HEK293 (cell line): ENCODE data around the gene LRP1-AS.
A peak's percentile ranks its signal among the peaks of the same experiment; 100 is the strongest.

ENCODE experiments used
- CTCF ChIA-PET: fragments of 350-600 bp; formaldehyde crosslinking; extraction: SDS; loops from one replicate; lab custom pipeline; 2021; ENCODE audit warnings: antibody characterized with exemption; lab: Yijun Ruan, JAX
- POLR2A ChIA-PET: fragments of 300-600 bp; formaldehyde crosslinking; extraction: SDS; loops from one replicate; lab custom pipeline; 2020; ENCODE audit warnings: antibody characterized with exemption, inconsistent platforms; lab: Yijun Ruan, JAX
- H3K27ac ChIP-seq: fragments of 200-500 bp; sonication (Bioruptor generic); 2 replicates; pipeline ENCODE4 v1.5.1; 2014; ENCODE audit warnings: low read depth, low read length, control low read depth, inconsistent platforms; ENCODE audit errors: extremely low read depth
- H3K36me3 ChIP-seq, 2 experiments: fragments of 200-500 bp in 1 of 2; sonication (Bioruptor generic) in 1 of 2; 1 replicate in 1 of 2; 2 replicates in 1 of 2; pipeline ENCODE4 v1.5.1; 2014 to 2017; ENCODE audit warnings: inconsistent platforms in 2 of 2, low read length in 2 of 2; ENCODE audit not compliant: control insufficient read depth in 2 of 2, insufficient read depth in 1 of 2
- H3K4me1 ChIP-seq: fragments of 200-500 bp; sonication (Bioruptor generic); 2 replicates; pipeline ENCODE4 v1.5.1; 2014; ENCODE audit warnings: mild to moderate bottlenecking, low read length, inconsistent platforms; ENCODE audit not compliant: control insufficient read depth, insufficient read depth
- H3K4me3 ChIP-seq: 2 replicates; pipeline ENCODE4 v1.5.1; 2011; ENCODE audit warnings: low read depth, mild to moderate bottlenecking, control low read depth, low read length, moderate library complexity
- H3K9me3 ChIP-seq: fragments of 200-500 bp; sonication (Bioruptor generic); 2 replicates; pipeline ENCODE4 v1.5.1; 2014; ENCODE audit warnings: low read depth, low read length, inconsistent platforms; ENCODE audit not compliant: control insufficient read depth, insufficient read depth
- BCL6B ChIP-seq: fragments of 450-650 bp; formaldehyde crosslinking; IDR thresholded peaks from 2 replicates; pipeline ENCODE4 v1.5.1; 2017; ENCODE audit warnings: missing biosample characterization, missing genetic modification characterization
- KLF8 ChIP-seq: fragments of 450-650 bp; formaldehyde crosslinking; IDR thresholded peaks from 2 replicates; pipeline ENCODE4 v1.5.1; 2016; ENCODE audit warnings: missing biosample characterization, missing genetic modification characterization
- TRIM28 ChIP-seq: IDR thresholded peaks from 2 replicates; pipeline ENCODE4 v1.6.1; 2011; ENCODE audit warnings: low read length, control low read depth, borderline replicate concordance
- ZBTB17 ChIP-seq: fragments of 450-650 bp; formaldehyde crosslinking; IDR thresholded peaks from 2 replicates; pipeline ENCODE4 v1.5.1; 2016; ENCODE audit warnings: missing biosample characterization, missing genetic modification characterization
- ZFP37 ChIP-seq: fragments of 450-650 bp; formaldehyde crosslinking; IDR thresholded peaks from 2 replicates; pipeline ENCODE4 v1.5.1; 2016; ENCODE audit warnings: missing biosample characterization, missing genetic modification characterization
- ZNF2 ChIP-seq: fragments of 450-650 bp; formaldehyde crosslinking; IDR thresholded peaks from 2 replicates; pipeline ENCODE4 v1.5.1; 2016; ENCODE audit warnings: missing biosample characterization, missing genetic modification characterization
- ZNF214 ChIP-seq: fragments of 450-650 bp; formaldehyde crosslinking; IDR thresholded peaks from 2 replicates; pipeline ENCODE4 v1.5.1; 2017; ENCODE audit warnings: missing biosample characterization, mild to moderate bottlenecking, missing genetic modification characterization, borderline replicate concordance
- ZNF223 ChIP-seq: fragments of 450-650 bp; formaldehyde crosslinking; IDR thresholded peaks from 2 replicates; pipeline ENCODE4 v1.5.1; 2016; ENCODE audit warnings: missing biosample characterization, missing genetic modification characterization
- ZNF449 ChIP-seq: fragments of 450-650 bp; formaldehyde crosslinking; IDR thresholded peaks from 2 replicates; pipeline ENCODE4 v1.5.1; 2017; ENCODE audit warnings: missing biosample characterization, mild to moderate bottlenecking, missing genetic modification characterization, moderate library complexity
- ZNF501 ChIP-seq: fragments of 450-650 bp; formaldehyde crosslinking; IDR thresholded peaks from 2 replicates; pipeline ENCODE4 v1.5.1; 2016; ENCODE audit warnings: missing biosample characterization, missing genetic modification characterization
- ZNF558 ChIP-seq: fragments of 450-650 bp; formaldehyde crosslinking; IDR thresholded peaks from 2 replicates; pipeline ENCODE4 v1.5.1; 2016; ENCODE audit warnings: missing biosample characterization, missing genetic modification characterization
- ZNF639 ChIP-seq: fragments of 450-650 bp; formaldehyde crosslinking; IDR thresholded peaks from 2 replicates; pipeline ENCODE4 v1.5.1; 2016; ENCODE audit warnings: missing biosample characterization, missing genetic modification characterization
- ZNF692 ChIP-seq: fragments of 450-650 bp; formaldehyde crosslinking; IDR thresholded peaks from 2 replicates; pipeline ENCODE4 v1.5.1; 2016; ENCODE audit warnings: missing biosample characterization, missing genetic modification characterization
- ZSCAN30 ChIP-seq: fragments of 450-650 bp; IDR thresholded peaks from 2 replicates; pipeline ENCODE4 v1.5.1; 2018; ENCODE audit warnings: missing biosample characterization, mild to moderate bottlenecking, missing genetic modification characterization, moderate library complexity
- TF ChIP-seq, protein P1 (sequence below): fragments of 450-650 bp; formaldehyde crosslinking; IDR thresholded peaks from 2 replicates; pipeline ENCODE4 v1.5.1; 2016; ENCODE audit warnings: missing biosample characterization, missing genetic modification characterization
- TF ChIP-seq, protein P2 (sequence below): fragments of 450-650 bp; formaldehyde crosslinking; IDR thresholded peaks from 2 replicates; pipeline ENCODE4 v1.5.1; 2016; ENCODE audit warnings: missing biosample characterization, missing genetic modification characterization, borderline replicate concordance

Gene LRP1-AS

GRCh38 chr12:57176139-57176477 lies 28.7 kb upstream of the LRP1-AS start:
- Histone ChIP-seq H3K36me3 (peaks cover 0 to 79% of the 10 kb centered on the region in 2 experiments; a peak in 1 of 3 replicates), H3K9me3 (no peaks in the 10 kb centered on the region), H3K4me3 (no peak overlapping the region), H3K4me1 (no peaks in the 10 kb centered on the region), H3K27ac (no peak overlapping the region)
- ChIA-PET CTCF (interaction anchor here (0.5 to 10.6 kb wide), 48 partner anchors 9 to 583 kb away, joined by 3 to 259 read pairs (median 4); partner anchors contain the start of genes LRP1 and STAT6), POLR2A (interaction anchor here (0.9 to 1.8 kb wide), 4 partner anchors 15 to 52 kb away, joined by 3 to 18 read pairs (median 3); no protein-coding TSS in a partner anchor)
- TF ChIP-seq BCL6B (tag by site-specific recombination) (no peak), ZNF639 (tag by site-specific recombination) (0 out of 2 replicates have a peak, but pooled peaks have one; percentile 1), ZSCAN30 (tag by site-specific recombination) (no peak), KLF8 (tag by site-specific recombination) (no peak), ZNF449 (tag by site-specific recombination) (no peak), ZNF501 (tag by site-specific recombination) (0 out of 2 replicates have a peak, but pooled peaks have one; percentile 4), ZNF558 (tag by site-specific recombination) (no peak), ZBTB17 (0 out of 2 replicates have a peak, but pooled peaks have one; percentile 31), ZNF223 (tag by site-specific recombination) (no peak), ZFP37 (tag by site-specific recombination) (0 out of 2 replicates have a peak, but pooled peaks have one; percentile 11), ZNF2 (no peak), ZNF692 (no peak), ZNF214 (tag by site-specific recombination) (no peak), TRIM28 (no peak)
- TF ChIP-seq, protein P1, sequence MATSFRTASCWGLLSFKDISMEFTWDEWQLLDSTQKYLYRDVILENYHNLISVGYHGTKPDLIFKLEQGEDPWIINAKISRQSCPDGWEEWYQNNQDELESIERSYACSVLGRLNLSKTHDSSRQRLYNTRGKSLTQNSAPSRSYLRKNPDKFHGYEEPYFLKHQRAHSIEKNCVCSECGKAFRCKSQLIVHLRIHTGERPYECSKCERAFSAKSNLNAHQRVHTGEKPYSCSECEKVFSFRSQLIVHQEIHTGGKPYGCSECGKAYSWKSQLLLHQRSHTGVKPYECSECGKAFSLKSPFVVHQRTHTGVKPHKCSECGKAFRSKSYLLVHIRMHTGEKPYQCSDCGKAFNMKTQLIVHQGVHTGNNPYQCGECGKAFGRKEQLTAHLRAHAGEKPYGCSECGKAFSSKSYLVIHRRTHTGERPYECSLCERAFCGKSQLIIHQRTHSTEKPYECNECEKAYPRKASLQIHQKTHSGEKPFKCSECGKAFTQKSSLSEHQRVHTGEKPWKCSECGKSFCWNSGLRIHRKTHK (tag by site-specific recombination): no peak
- TF ChIP-seq, protein P2, sequence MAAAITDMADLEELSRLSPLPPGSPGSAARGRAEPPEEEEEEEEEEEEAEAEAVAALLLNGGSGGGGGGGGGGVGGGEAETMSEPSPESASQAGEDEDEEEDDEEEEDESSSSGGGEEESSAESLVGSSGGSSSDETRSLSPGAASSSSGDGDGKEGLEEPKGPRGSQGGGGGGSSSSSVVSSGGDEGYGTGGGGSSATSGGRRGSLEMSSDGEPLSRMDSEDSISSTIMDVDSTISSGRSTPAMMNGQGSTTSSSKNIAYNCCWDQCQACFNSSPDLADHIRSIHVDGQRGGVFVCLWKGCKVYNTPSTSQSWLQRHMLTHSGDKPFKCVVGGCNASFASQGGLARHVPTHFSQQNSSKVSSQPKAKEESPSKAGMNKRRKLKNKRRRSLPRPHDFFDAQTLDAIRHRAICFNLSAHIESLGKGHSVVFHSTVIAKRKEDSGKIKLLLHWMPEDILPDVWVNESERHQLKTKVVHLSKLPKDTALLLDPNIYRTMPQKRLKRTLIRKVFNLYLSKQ: no peak
- TF ChIP-seq, all 188 proteins: peak for 4
